ENCODE data around the gene CLEC18B.
A peak's percentile ranks its signal among the peaks of the same experiment; 100 is the strongest.
"Not testable (repeated sequence)": the region's sequence is repeated elsewhere in the genome, so short reads cannot be mapped to it uniquely, and the experiment has no call there.

CLEC18B gene

GRCh38 chr16:74382339-74383034, 38.8 kb downstream of the CLEC18B start:
- H3K27me3 ChIP-seq (ENCODE audit: control insufficient read depth in 1 of 2, insufficient read depth in 2 of 2, low read length in 2 of 2); H3K9ac ChIP-seq (ENCODE audit: low read depth in 1 of 2, low read length in 2 of 2); H3K4me1 ChIP-seq (ENCODE audit: control insufficient read depth in 1 of 2, insufficient read depth in 2 of 2, low read length in 2 of 2): not testable (repeated sequence)

GRCh38 chr16:74373847-74374184, 47.5 kb downstream of the CLEC18B start:
- H3K27ac ChIP-seq (ENCODE audit: low read depth, low read length); H3K9me3 ChIP-seq (ENCODE audit: control insufficient read depth in 1 of 2, low read length in 2 of 2); H3K36me3 ChIP-seq (ENCODE audit: control insufficient read depth in 1 of 2, insufficient read depth in 2 of 2, low read length in 2 of 2); H3K4me3 ChIP-seq (ENCODE audit: low read depth in 1 of 2, low read length in 2 of 2); H3K9ac ChIP-seq (ENCODE audit: low read depth in 1 of 2, low read length in 2 of 2); H3K4me1 ChIP-seq (ENCODE audit: control insufficient read depth in 1 of 2, insufficient read depth in 2 of 2, low read length in 2 of 2); H3K27me3 ChIP-seq (ENCODE audit: control insufficient read depth in 1 of 2, insufficient read depth in 2 of 2, low read length in 2 of 2): not testable (repeated sequence)

More at GRCh38 chr16:74382339-74383034, 38.8 kb downstream of the CLEC18B start:
- not testable (repeated sequence) for H3K4me3 ChIP-seq (ENCODE audit: low read depth in 1 of 2, low read length in 2 of 2); H3K36me3 ChIP-seq (ENCODE audit: control insufficient read depth in 1 of 2, insufficient read depth in 2 of 2, low read length in 2 of 2); H3K27ac ChIP-seq (ENCODE audit: low read depth, low read length); H3K9me3 ChIP-seq (ENCODE audit: control insufficient read depth in 1 of 2, low read length in 2 of 2)

- H3K4me3 ChIP-seq (ENCODE audit: low read depth in 1 of 2, low read length in 2 of 2) = no peak overlapping the region
- no peak overlapping the region for H3K27ac ChIP-seq (ENCODE audit: low read depth, low read length)
- no peaks in the 10 kb centered on the region for H3K4me1 ChIP-seq (ENCODE audit: control insufficient read depth in 1 of 2, insufficient read depth in 2 of 2, low read length in 2 of 2)
- H3K9me3 ChIP-seq (ENCODE audit: control insufficient read depth in 1 of 2, low read length in 2 of 2) = no peaks in the 10 kb centered on the region
- H3K36me3 ChIP-seq (ENCODE audit: control insufficient read depth in 1 of 2, insufficient read depth in 2 of 2, low read length in 2 of 2) = no peaks in the 10 kb centered on the region
- no peaks in the 10 kb centered on the region for H3K27me3 ChIP-seq (ENCODE audit: control insufficient read depth in 1 of 2, insufficient read depth in 2 of 2, low read length in 2 of 2)
- no peak overlapping the region for H3K9ac ChIP-seq (ENCODE audit: low read depth in 1 of 2, low read length in 2 of 2)
Measured at GRCh38 chr16:74372953-74373846, 48.1 kb downstream of the CLEC18B start.

- no peaks in the 10 kb centered on the region for H3K27me3 ChIP-seq (ENCODE audit: control insufficient read depth in 1 of 2, insufficient read depth in 2 of 2, low read length in 2 of 2)
- H3K9ac ChIP-seq (ENCODE audit: low read depth in 1 of 2, low read length in 2 of 2) = no peak overlapping the region
- no peak overlapping the region for H3K27ac ChIP-seq (ENCODE audit: low read depth, low read length)
- no peak overlapping the region for H3K4me3 ChIP-seq (ENCODE audit: low read depth in 1 of 2, low read length in 2 of 2)
- H3K9me3 ChIP-seq (ENCODE audit: control insufficient read depth in 1 of 2, low read length in 2 of 2) = no peaks in the 10 kb centered on the region
- H3K36me3 ChIP-seq (ENCODE audit: control insufficient read depth in 1 of 2, insufficient read depth in 2 of 2, low read length in 2 of 2) = no peaks in the 10 kb centered on the region
- H3K4me1 ChIP-seq (ENCODE audit: control insufficient read depth in 1 of 2, insufficient read depth in 2 of 2, low read length in 2 of 2) = peaks cover 0 to under 1% of the 10 kb centered on the region in 2 donors
Measured at GRCh38 chr16:74372369-74372768, 48.9 kb downstream of the CLEC18B start.

GRCh38 chr16:74370338-74371135, 50.7 kb downstream of the CLEC18B start:
- not testable (repeated sequence) for H3K36me3 ChIP-seq (ENCODE audit: control insufficient read depth in 1 of 2, insufficient read depth in 2 of 2, low read length in 2 of 2); H3K4me1 ChIP-seq (ENCODE audit: control insufficient read depth in 1 of 2, insufficient read depth in 2 of 2, low read length in 2 of 2); H3K4me3 ChIP-seq (ENCODE audit: low read depth in 1 of 2, low read length in 2 of 2); H3K9ac ChIP-seq (ENCODE audit: low read depth in 1 of 2, low read length in 2 of 2); H3K27ac ChIP-seq (ENCODE audit: low read depth, low read length); H3K27me3 ChIP-seq (ENCODE audit: control insufficient read depth in 1 of 2, insufficient read depth in 2 of 2, low read length in 2 of 2); H3K9me3 ChIP-seq (ENCODE audit: control insufficient read depth in 1 of 2, low read length in 2 of 2)

- H3K27ac ChIP-seq (ENCODE audit: low read depth, low read length) = peak overlapping the region; percentile 73
- H3K9me3 ChIP-seq (ENCODE audit: control insufficient read depth in 1 of 2, low read length in 2 of 2); H3K27me3 ChIP-seq (ENCODE audit: control insufficient read depth in 1 of 2, insufficient read depth in 2 of 2, low read length in 2 of 2); H3K4me1 ChIP-seq (ENCODE audit: control insufficient read depth in 1 of 2, insufficient read depth in 2 of 2, low read length in 2 of 2); H3K36me3 ChIP-seq (ENCODE audit: control insufficient read depth in 1 of 2, insufficient read depth in 2 of 2, low read length in 2 of 2): not testable (repeated sequence)
- peak overlapping the region; percentile 76 to 92 for H3K4me3 ChIP-seq (ENCODE audit: low read depth in 1 of 2, low read length in 2 of 2)
- peak overlapping the region; percentile 70 to 77 for H3K9ac ChIP-seq (ENCODE audit: low read depth in 1 of 2, low read length in 2 of 2)
Measured at GRCh38 chr16:74368002-74368911, 53.0 kb downstream of the CLEC18B start.

- H3K4me1 ChIP-seq (ENCODE audit: control insufficient read depth in 1 of 2, insufficient read depth in 2 of 2, low read length in 2 of 2); H3K27me3 ChIP-seq (ENCODE audit: control insufficient read depth in 1 of 2, insufficient read depth in 2 of 2, low read length in 2 of 2); H3K36me3 ChIP-seq (ENCODE audit: control insufficient read depth in 1 of 2, insufficient read depth in 2 of 2, low read length in 2 of 2); H3K9me3 ChIP-seq (ENCODE audit: control insufficient read depth in 1 of 2, low read length in 2 of 2): not testable (repeated sequence)
- peak overlapping the region; percentile 73 for H3K27ac ChIP-seq (ENCODE audit: low read depth, low read length)
- H3K4me3 ChIP-seq (ENCODE audit: low read depth in 1 of 2, low read length in 2 of 2) = peak overlapping the region; percentile 76 to 92
- peak overlapping the region; percentile 70 to 77 for H3K9ac ChIP-seq (ENCODE audit: low read depth in 1 of 2, low read length in 2 of 2)
Measured at GRCh38 chr16:74367469-74368001, 53.7 kb downstream of the CLEC18B start.

GRCh38 chr16:74361646-74362610, 59.4 kb downstream of the CLEC18B start:
- not testable (repeated sequence) for H3K4me1 ChIP-seq (ENCODE audit: control insufficient read depth in 1 of 2, insufficient read depth in 2 of 2, low read length in 2 of 2); H3K4me3 ChIP-seq (ENCODE audit: low read depth in 1 of 2, low read length in 2 of 2); H3K27me3 ChIP-seq (ENCODE audit: control insufficient read depth in 1 of 2, insufficient read depth in 2 of 2, low read length in 2 of 2); H3K9me3 ChIP-seq (ENCODE audit: control insufficient read depth in 1 of 2, low read length in 2 of 2); H3K27ac ChIP-seq (ENCODE audit: low read depth, low read length); H3K9ac ChIP-seq (ENCODE audit: low read depth in 1 of 2, low read length in 2 of 2)
- peaks cover 4 to 35% of the 10 kb centered on the region in 2 donors for H3K36me3 ChIP-seq (ENCODE audit: control insufficient read depth in 1 of 2, insufficient read depth in 2 of 2, low read length in 2 of 2)
